ENCODE data around the gene RASSF5.

RASSF5 gene

GRCh38 chr1:206547104-206547503, 39.8 kb downstream of the RASSF5 start:
- DNase-seq (ENCODE audit: low spot score): no peak

GRCh38 chr1:206550446-206550845, 43.1 kb downstream of the RASSF5 start:
- DNase-seq (ENCODE audit: low spot score): no peak

GRCh38 chr1:206551296-206551985, 44.1 kb downstream of the RASSF5 start:
- DNase-seq (ENCODE audit: low spot score): no peak

- no peak for DNase-seq (ENCODE audit: low spot score)
These were observed 44.6 kb downstream of the RASSF5 start for GRCh38 chr1:206551986-206552326.

- no peak for DNase-seq (ENCODE audit: low spot score)
These were observed 46.9 kb downstream of the RASSF5 start for GRCh38 chr1:206554211-206554610.

- no peak for DNase-seq (ENCODE audit: low spot score)
These were observed 47.6 kb downstream of the RASSF5 start for GRCh38 chr1:206554701-206555472.

- DNase-seq (ENCODE audit: low spot score): no peak
These were observed 48.2 kb downstream of the RASSF5 start for GRCh38 chr1:206555473-206555935.

- DNase-seq (ENCODE audit: low spot score): no peak
These were observed 48.9 kb downstream of the RASSF5 start for GRCh38 chr1:206556047-206556749.

GRCh38 chr1:206556750-206557635, 49.7 kb downstream of the RASSF5 start:
- DNase-seq (ENCODE audit: low spot score): peak; percentile 57

GRCh38 chr1:206557636-206558473, 50.5 kb downstream of the RASSF5 start:
- DNase-seq (ENCODE audit: low spot score): no peak

GRCh38 chr1:206558794-206559671, 51.7 kb downstream of the RASSF5 start:
- DNase-seq (ENCODE audit: low spot score): no peak

GRCh38 chr1:206559672-206559995, 52.3 kb downstream of the RASSF5 start:
- DNase-seq (ENCODE audit: low spot score): no peak

- DNase-seq (ENCODE audit: low spot score): no peak
These were observed 52.8 kb downstream of the RASSF5 start for GRCh38 chr1:206560007-206560716.

- DNase-seq (ENCODE audit: low spot score): no peak
These were observed 56.3 kb downstream of the RASSF5 start for GRCh38 chr1:206563367-206564207.

GRCh38 chr1:206565995-206566394, 58.7 kb downstream of the RASSF5 start:
- no peak for DNase-seq (ENCODE audit: low spot score)

GRCh38 chr1:206566999-206567398, 59.7 kb downstream of the RASSF5 start:
- no peak for DNase-seq (ENCODE audit: low spot score)

- DNase-seq (ENCODE audit: low spot score): no peak
These were observed 60.9 kb downstream of the RASSF5 start for GRCh38 chr1:206568256-206568655.

GRCh38 chr1:206568779-206569352, 61.5 kb downstream of the RASSF5 start:
- DNase-seq (ENCODE audit: low spot score): no peak
